Measurements from ENCODE around the gene A2ML1. TPM values are rescaled to one million over a fixed set of nuclear protein-coding genes. Genes with fewer than 3 reads are reported as not detected.

The A2ML1 gene
- total RNA-seq, 1 donor: under 0.01 TPM

GRCh38 chr12:8887285-8887715, 64.9 kb downstream of the A2ML1 start:
- Histone ChIP-seq H3K4me2 (ENCODE audit: insufficient read depth, low read length) (no peak overlapping the region), H3K27me3 (ENCODE audit: insufficient read depth, low read length) (no peaks in the 10 kb centered on the region), H3K9me3 (ENCODE audit: low read depth, low read length) (no peaks in the 10 kb centered on the region), H3K79me2 (ENCODE audit: insufficient read depth, low read length) (no peaks in the 10 kb centered on the region), H3K4me3 (ENCODE audit: insufficient read depth, low read length) (no peak overlapping the region), H3K36me3 (ENCODE audit: insufficient read depth, low read length) (no peaks in the 10 kb centered on the region), H3K27ac (ENCODE audit: low read depth, low read length) (no peak overlapping the region), H3K4me1 (ENCODE audit: insufficient read depth, low read length) (no peaks in the 10 kb centered on the region), H4K20me1 (ENCODE audit: insufficient read depth, low read length) (no peaks in the 10 kb centered on the region), H2AFZ (ENCODE audit: low read length) (no peak overlapping the region)
- no peak for DNase-seq (ENCODE audit: insufficient read length, low spot score, missing footprints)
- TF ChIP-seq CTCF (IDR thresholded peaks at IDR 0.05; ENCODE audit: extremely low read depth, low read depth, low read length): no peak

GRCh38 chr12:8890313-8891085, 68.1 kb downstream of the A2ML1 start:
- peak; percentile 73 for DNase-seq (ENCODE audit: insufficient read length, low spot score, missing footprints)
- Histone ChIP-seq H3K79me2 (ENCODE audit: insufficient read depth, low read length) (no peaks in the 10 kb centered on the region), H3K4me3 (ENCODE audit: insufficient read depth, low read length) (peak overlapping the region; percentile 77), H4K20me1 (ENCODE audit: insufficient read depth, low read length) (no peaks in the 10 kb centered on the region), H3K36me3 (ENCODE audit: insufficient read depth, low read length) (no peaks in the 10 kb centered on the region), H3K4me2 (ENCODE audit: insufficient read depth, low read length) (peak overlapping the region; percentile 92), H3K9me3 (ENCODE audit: low read depth, low read length) (no peaks in the 10 kb centered on the region), H3K27me3 (ENCODE audit: insufficient read depth, low read length) (no peaks in the 10 kb centered on the region), H3K27ac (ENCODE audit: low read depth, low read length) (no peak overlapping the region), H3K4me1 (ENCODE audit: insufficient read depth, low read length) (no peaks in the 10 kb centered on the region), H2AFZ (ENCODE audit: low read length) (peak overlapping the region; percentile 92)
- peak; percentile 89 for TF ChIP-seq CTCF (IDR thresholded peaks at IDR 0.05; ENCODE audit: extremely low read depth, low read depth, low read length)

- no peaks in the 10 kb centered on the region for H3K9me3 ChIP-seq (ENCODE audit: low read depth, low read length)
- H3K27me3 ChIP-seq (ENCODE audit: insufficient read depth, low read length): no peaks in the 10 kb centered on the region
- H3K27ac ChIP-seq (ENCODE audit: low read depth, low read length): no peak overlapping the region
- H3K79me2 ChIP-seq (ENCODE audit: insufficient read depth, low read length): no peaks in the 10 kb centered on the region
- TF ChIP-seq CTCF (IDR thresholded peaks at IDR 0.05; ENCODE audit: extremely low read depth, low read depth, low read length): no peak
- no peak overlapping the region for H3K4me3 ChIP-seq (ENCODE audit: insufficient read depth, low read length)
- no peaks in the 10 kb centered on the region for H4K20me1 ChIP-seq (ENCODE audit: insufficient read depth, low read length)
- no peak overlapping the region for H3K4me2 ChIP-seq (ENCODE audit: insufficient read depth, low read length)
- no peak for DNase-seq (ENCODE audit: insufficient read length, low spot score, missing footprints)
- no peaks in the 10 kb centered on the region for H3K36me3 ChIP-seq (ENCODE audit: insufficient read depth, low read length)
- H2AFZ ChIP-seq (ENCODE audit: low read length): no peak overlapping the region
- H3K4me1 ChIP-seq (ENCODE audit: insufficient read depth, low read length): no peaks in the 10 kb centered on the region
Measured at GRCh38 chr12:8891976-8892375, 69.6 kb downstream of the A2ML1 start.

- Histone ChIP-seq H3K4me2 (ENCODE audit: insufficient read depth, low read length) (no peak overlapping the region), H4K20me1 (ENCODE audit: insufficient read depth, low read length) (no peaks in the 10 kb centered on the region), H2AFZ (ENCODE audit: low read length) (no peak overlapping the region), H3K27ac (ENCODE audit: low read depth, low read length) (no peak overlapping the region), H3K4me1 (ENCODE audit: insufficient read depth, low read length) (no peaks in the 10 kb centered on the region), H3K27me3 (ENCODE audit: insufficient read depth, low read length) (no peaks in the 10 kb centered on the region), H3K79me2 (ENCODE audit: insufficient read depth, low read length) (no peaks in the 10 kb centered on the region), H3K4me3 (ENCODE audit: insufficient read depth, low read length) (no peak overlapping the region), H3K36me3 (ENCODE audit: insufficient read depth, low read length) (no peaks in the 10 kb centered on the region), H3K9me3 (ENCODE audit: low read depth, low read length) (no peaks in the 10 kb centered on the region)
- DNase-seq (ENCODE audit: insufficient read length, low spot score, missing footprints): no peak
- TF ChIP-seq CTCF (IDR thresholded peaks at IDR 0.05; ENCODE audit: extremely low read depth, low read depth, low read length): no peak
Measured at GRCh38 chr12:8894378-8894777, 72.0 kb downstream of the A2ML1 start.

Data from osteoblast (primary cell).